T-helper 1 cell treated with Interleukin-12 subunit alpha and Interleukin-12 subunit beta and Interleukin-4 antibody, amounts not matched to agents 30 ng/mL and 1 ng/mL, for 36 hours (primary cell): Measurements from ENCODE around the gene SRPRB. TPM values are rescaled to one million over a fixed set of nuclear protein-coding genes. Genes with fewer than 3 reads are reported as not detected.

Source experiments
- intact Hi-C: fragments of 100-400 bp; cut with micrococcal nuclease; formaldehyde crosslinking; loops from one replicate; pipeline ENCODE4 v1.15.1; 2024
- total RNA-seq: library from RNA; stranded (reverse); gene quantifications from 2 replicates; pipeline ENCODE4 v1.2.3, GENCODE V29; 2022

The SRPRB gene
- total RNA-seq, 1 donor from 2014 or later, result 73.1 TPM

GRCh38 chr3:133864616-133865015 lies 59.0 kb downstream of the SRPRB start:
- intact Hi-C loops, result no loop called here

- intact Hi-C loops, result no loop called here
Observed at GRCh38 chr3:133865136-133865855, 59.7 kb downstream of the SRPRB start.

GRCh38 chr3:133866141-133866540 lies 60.5 kb downstream of the SRPRB start:
- intact Hi-C loops, result no loop called here

GRCh38 chr3:133868186-133868585 lies 62.6 kb downstream of the SRPRB start:
- intact Hi-C loops, result no loop called here

- intact Hi-C loops, result no loop called here
Observed at GRCh38 chr3:133868758-133869475, 63.3 kb downstream of the SRPRB start.

- intact Hi-C loops, result no loop called here
Observed at GRCh38 chr3:133869586-133869985, 64.0 kb downstream of the SRPRB start.

GRCh38 chr3:133870822-133871221 lies 65.2 kb downstream of the SRPRB start:
- intact Hi-C loops, result no loop called here

Other genes with a start within 250 kb of the SRPRB start
- 214 and 221 TPM in 2 replicates for gene CDV3, start 232.1 kb upstream of the SRPRB start, total RNA-seq
- gene TOPBP1, start 143.9 kb upstream of the SRPRB start, total RNA-seq, result 71.0 and 72.3 TPM in 2 replicates
- 0.22 and 0.59 TPM in 2 replicates for gene TF, start 59.4 kb upstream of the SRPRB start, total RNA-seq
- 0.61 TPM in 2 replicates for gene RAB6B, start 90.1 kb downstream of the SRPRB start, total RNA-seq
- not detected in 2 replicates for gene SLCO2A1, start 224.1 kb downstream of the SRPRB start, total RNA-seq